Spleen (tissue), 7 donors: ENCODE measurements around the gene MYO18B.

Source experiments
- CTCF ChIP-seq, 11 experiments: fragments of 200-600 bp in 7 of 11; fragments of 450-650 bp in 4 of 11; sonication (generic) in 4 of 11; IDR thresholded peaks in 8 of 11; conservative IDR thresholded peaks in 3 of 11; 1 replicate in 7 of 11; 2 replicates in 4 of 11; pipeline versions ENCODE4 v1.4.0 to v1.8.0; 2016 to 2021; ENCODE audit warnings: antibody characterized with exemption in 11 of 11, inconsistent platforms in 4 of 11, mild to moderate bottlenecking in 1 of 11
- POLR2A ChIP-seq, 3 donors: fragments of 450-650 bp; IDR thresholded peaks; one replicate each; pipeline ENCODE4 v1.5.1; 2017; ENCODE audit warnings: antibody characterized with exemption in 3 of 3, mild to moderate bottlenecking in 1 of 3
- POLR2AphosphoS5 ChIP-seq, 3 donors: sonication (generic); formaldehyde crosslinking; IDR thresholded peaks; one replicate each; pipeline ENCODE4 v1.5.1; 2017; ENCODE audit warnings: antibody characterized with exemption in 3 of 3
- donor health status: DM: no; HTN: no; CAD: no; lungs with moderate emphysema.
- donor health status: DM: no; HTN: no; CAD: no.
- donor health status: DM: no; HTN: no; CAD: no.

DNA sequence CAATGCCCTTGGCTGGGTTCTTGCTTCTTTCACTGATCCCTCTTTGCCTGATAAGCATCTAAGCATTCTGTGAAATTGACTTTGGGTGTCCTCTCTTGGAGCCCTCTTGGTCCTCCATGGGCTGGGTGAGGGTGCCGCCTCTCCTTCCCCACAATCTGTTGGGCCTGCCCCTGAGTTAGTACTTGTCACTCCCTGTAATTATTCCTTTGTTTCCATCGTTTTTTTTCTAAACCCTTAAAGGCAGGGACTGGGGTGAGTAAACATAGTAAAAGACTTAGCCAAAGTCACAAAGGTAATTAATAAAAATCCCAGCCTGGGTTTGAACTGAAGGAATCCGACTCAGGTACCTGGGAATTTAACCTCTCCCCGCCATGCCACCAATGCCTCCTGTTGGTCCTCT is 188.1 kb downstream of the MYO18B start:
- TF ChIP-seq CTCF (IDR thresholded peaks at IDR 0.05 in 8 of 11, conservative IDR thresholded peaks at IDR 0.05 in 3 of 11) (no peak), POLR2A (IDR thresholded peaks at IDR 0.05) (no peak), POLR2AphosphoS5 (IDR thresholded peaks at IDR 0.05) (no peak)
